H1 (cell line): ENCODE data around the gene ADCY2.

Source experiments
- CREB1 ChIP-seq: IDR thresholded peaks from 2 replicates; pipeline ENCODE4 v1.6.1; 2012; ENCODE audit warnings: inconsistent platforms
- GTF2F1 ChIP-seq: IDR thresholded peaks from 2 replicates; pipeline ENCODE4 v1.6.1; 2012; ENCODE audit warnings: low read depth, low read length, improper control_type of control experiment, borderline replicate concordance
- NRF1 ChIP-seq: IDR thresholded peaks from 2 replicates; pipeline ENCODE4 v1.6.1; 2011; ENCODE audit warnings: mild to moderate bottlenecking, low read depth, low read length, improper control_type of control experiment
- POLR2A ChIP-seq, 2 experiments: IDR thresholded peaks; 1 replicate in 1 of 2; 2 replicates in 1 of 2; pipeline ENCODE4 v1.6.1; 2011; ENCODE audit warnings: low read depth in 2 of 2, low read length in 2 of 2, mild to moderate bottlenecking in 2 of 2; ENCODE audit errors: control extremely low read depth in 1 of 2
- TAF1 ChIP-seq: IDR thresholded peaks from 2 replicates; pipeline ENCODE4 v1.6.1; 2011; ENCODE audit warnings: mild to moderate bottlenecking, low read depth, low read length
- TF ChIP-seq, protein P1 (sequence below), 3 experiments: IDR thresholded peaks; 1 replicate in 2 of 3; 2 replicates in 1 of 3; pipeline versions ENCODE4 v1.5.1 to v1.6.1; 2011; ENCODE audit warnings: low read length in 3 of 3, mild to moderate bottlenecking in 3 of 3, inconsistent platforms in 2 of 3, low read depth in 1 of 3, moderate library complexity in 1 of 3; ENCODE audit not compliant: insufficient read depth in 1 of 3; ENCODE audit errors: control extremely low read depth in 1 of 3

DNA sequence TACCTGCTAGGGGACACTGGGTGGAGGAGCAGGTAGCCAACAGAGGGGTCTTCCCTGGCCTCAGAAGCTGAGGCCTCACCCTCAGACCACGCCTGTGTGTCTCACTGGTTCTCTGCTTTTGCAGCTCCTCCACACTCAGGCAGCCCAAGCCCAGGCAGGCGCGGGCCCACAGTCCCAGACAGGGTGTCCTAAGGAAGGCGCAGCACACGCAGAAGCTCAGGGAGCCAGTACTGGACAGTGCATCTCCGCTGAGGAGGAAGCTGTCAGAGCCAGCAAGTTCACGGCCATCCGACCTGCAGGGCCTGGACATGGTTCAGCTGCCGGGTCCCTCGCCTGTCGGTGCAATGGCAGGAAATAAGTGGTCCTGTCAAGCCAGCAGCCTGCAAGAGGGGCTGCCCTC is 429.7 kb downstream of the ADCY2 start:
- TF ChIP-seq TAF1 (no peak), CREB1 (no peak), POLR2A (IDR thresholded peaks at IDR 0.05; ENCODE audit: control extremely low read depth in 1 of 2, low read depth in 2 of 2, low read length in 2 of 2) (no peak), GTF2F1 (no peak), NRF1 (no peak)
- TF ChIP-seq, protein P1, sequence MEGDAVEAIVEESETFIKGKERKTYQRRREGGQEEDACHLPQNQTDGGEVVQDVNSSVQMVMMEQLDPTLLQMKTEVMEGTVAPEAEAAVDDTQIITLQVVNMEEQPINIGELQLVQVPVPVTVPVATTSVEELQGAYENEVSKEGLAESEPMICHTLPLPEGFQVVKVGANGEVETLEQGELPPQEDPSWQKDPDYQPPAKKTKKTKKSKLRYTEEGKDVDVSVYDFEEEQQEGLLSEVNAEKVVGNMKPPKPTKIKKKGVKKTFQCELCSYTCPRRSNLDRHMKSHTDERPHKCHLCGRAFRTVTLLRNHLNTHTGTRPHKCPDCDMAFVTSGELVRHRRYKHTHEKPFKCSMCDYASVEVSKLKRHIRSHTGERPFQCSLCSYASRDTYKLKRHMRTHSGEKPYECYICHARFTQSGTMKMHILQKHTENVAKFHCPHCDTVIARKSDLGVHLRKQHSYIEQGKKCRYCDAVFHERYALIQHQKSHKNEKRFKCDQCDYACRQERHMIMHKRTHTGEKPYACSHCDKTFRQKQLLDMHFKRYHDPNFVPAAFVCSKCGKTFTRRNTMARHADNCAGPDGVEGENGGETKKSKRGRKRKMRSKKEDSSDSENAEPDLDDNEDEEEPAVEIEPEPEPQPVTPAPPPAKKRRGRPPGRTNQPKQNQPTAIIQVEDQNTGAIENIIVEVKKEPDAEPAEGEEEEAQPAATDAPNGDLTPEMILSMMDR (IDR thresholded peaks at IDR 0.05; ENCODE audit: control extremely low read depth in 1 of 3, insufficient read depth in 1 of 3, low read depth in 1 of 3, low read length in 3 of 3): no peak
